AG04449 (cell line): ENCODE data around the gene LAT.
"Not testable (repeated sequence)": the region's sequence is repeated elsewhere in the genome, so short reads cannot be mapped to it uniquely, and the experiment has no call there.

Experiments
- CTCF ChIA-PET: fragments of 350-600 bp; formaldehyde crosslinking; extraction: SDS; loops from one replicate; lab custom pipeline; 2021; ENCODE audit warnings: antibody characterized with exemption; lab: Yijun Ruan, JAX
- POLR2A ChIA-PET: fragments of 400-600, 350-600 bp; formaldehyde crosslinking; extraction: SDS; loops from one replicate; lab custom pipeline; 2020; ENCODE audit warnings: antibody characterized with exemption, inconsistent platforms; lab: Yijun Ruan, JAX
- DNase-seq: peaks from one replicate; pipeline ENCODE4 v3.0.0-alpha.2; 2010; ENCODE audit warnings: low read depth, low spot score
- H3K4me3 ChIP-seq: 2 replicates; pipeline ENCODE4 v1.5.1; 2011; ENCODE audit warnings: low read depth, mild to moderate bottlenecking, control low read depth, low read length
- CTCF ChIP-seq: IDR thresholded peaks from one replicate; pipeline ENCODE4 v1.5.1; 2011; ENCODE audit warnings: mild to moderate bottlenecking, moderate library complexity, low read length, control low read depth, inconsistent platforms; ENCODE audit not compliant: insufficient read depth; ENCODE audit errors: missing control alignments

LAT gene

DNA sequence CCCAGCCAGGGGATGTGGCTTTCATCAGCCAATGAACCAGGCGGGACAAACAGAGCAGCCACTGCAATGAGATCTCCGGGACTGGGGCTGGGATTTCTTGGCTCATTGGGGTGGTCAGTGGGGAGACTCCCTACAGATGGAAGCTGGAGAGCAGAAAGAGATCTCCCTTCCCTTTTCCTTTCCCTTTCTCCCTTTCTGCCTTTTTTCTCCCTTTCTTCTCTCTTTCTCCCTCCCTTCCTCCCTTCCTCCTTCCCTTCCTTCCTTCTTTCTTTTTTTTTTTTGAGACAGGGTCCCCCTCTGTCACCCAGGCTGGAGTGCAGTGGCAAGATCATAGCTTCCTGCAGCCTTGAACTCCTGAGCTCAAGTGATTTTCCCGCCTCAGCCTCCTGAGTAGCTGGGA lies 14.0 kb downstream of the LAT start:
- no peak overlapping the region for H3K4me3 ChIP-seq
- DNase-seq: no peak
- ChIA-PET CTCF (interaction anchor here (0.9 to 1.2 kb wide), 2 partner anchors 10 to 11 kb away, joined by 3 to 4 read pairs; no protein-coding TSS in a partner anchor), POLR2A (no interaction called here)
- no peak for TF ChIP-seq CTCF

GRCh38 chr16:28999577-28999976 lies 14.7 kb downstream of the LAT start:
- CTCF ChIA-PET: interaction anchor here (0.9 to 1.2 kb wide), 2 partner anchors 10 to 12 kb away, joined by 3 to 4 read pairs; no protein-coding TSS in a partner anchor
- no peak for TF ChIP-seq CTCF
- POLR2A ChIA-PET: no interaction called here
- DNase-seq: no peak
- no peak overlapping the region for H3K4me3 ChIP-seq

GRCh38 chr16:29000019-29000418 lies 15.2 kb downstream of the LAT start:
- TF ChIP-seq CTCF: no peak
- ChIA-PET CTCF (interaction anchor here (1.2 kb wide), 1 partner anchor 13 kb away, joined by 4 read pairs; no protein-coding TSS in a partner anchor), POLR2A (no interaction called here)
- DNase-seq: no peak
- no peak overlapping the region for H3K4me3 ChIP-seq

- POLR2A ChIA-PET, CTCF ChIA-PET, DNase-seq, H3K4me3 ChIP-seq: not testable (repeated sequence)
Observed at GRCh38 chr16:29004496-29005139, 19.8 kb downstream of the LAT start.

DNA sequence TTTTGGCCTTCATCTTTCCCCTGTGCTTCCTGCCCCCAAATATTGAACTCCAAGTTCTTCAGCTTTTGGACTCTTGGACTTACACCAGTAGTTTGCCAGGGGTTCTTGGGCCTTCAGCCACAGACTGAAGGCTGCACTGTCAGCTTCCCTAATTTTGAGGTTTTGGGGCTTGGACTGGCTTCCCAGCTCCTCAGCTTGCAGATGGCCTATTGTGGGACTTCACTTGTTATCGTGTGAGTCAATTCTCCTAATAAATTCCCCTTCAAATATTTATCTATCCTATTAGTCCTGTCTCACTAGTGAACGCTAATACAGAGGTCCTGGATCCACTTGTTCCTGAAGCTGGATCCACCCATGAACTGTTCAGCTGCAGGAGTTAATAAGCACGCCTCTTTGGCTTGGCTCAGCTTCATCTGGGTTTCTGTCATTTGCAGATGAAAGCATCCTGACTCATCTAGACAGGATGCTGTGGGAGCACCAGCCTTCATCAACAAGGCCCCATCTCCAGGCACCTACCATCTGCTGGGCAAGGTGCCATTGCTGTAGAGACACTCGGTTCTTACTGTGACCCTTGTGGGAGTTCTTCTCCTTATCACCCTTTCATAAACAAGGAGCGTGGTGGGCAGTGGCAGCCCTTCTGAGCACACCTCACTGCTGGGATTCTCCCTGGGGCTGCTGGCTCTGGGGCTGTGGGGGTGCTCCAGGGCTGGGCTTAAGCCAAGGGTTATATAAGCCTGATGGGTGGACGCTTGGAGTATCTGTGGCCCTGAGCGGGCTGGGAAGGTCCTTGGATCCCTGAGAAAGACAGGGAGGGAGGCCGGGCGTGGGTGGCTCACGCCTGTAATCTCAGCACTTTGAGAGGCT lies 23.1 kb downstream of the LAT start:
- ChIA-PET CTCF (interaction anchor here (0.7 kb wide), 1 partner anchor 21 kb away, joined by 3 read pairs; no protein-coding TSS in a partner anchor), POLR2A (interaction anchor here (1.0 kb wide), 1 partner anchor 185 kb away, joined by 4 read pairs; the partner anchor contains the start of gene ATXN2L)
- no peak for TF ChIP-seq CTCF
- H3K4me3 ChIP-seq: no peak overlapping the region
- no peak for DNase-seq

DNA sequence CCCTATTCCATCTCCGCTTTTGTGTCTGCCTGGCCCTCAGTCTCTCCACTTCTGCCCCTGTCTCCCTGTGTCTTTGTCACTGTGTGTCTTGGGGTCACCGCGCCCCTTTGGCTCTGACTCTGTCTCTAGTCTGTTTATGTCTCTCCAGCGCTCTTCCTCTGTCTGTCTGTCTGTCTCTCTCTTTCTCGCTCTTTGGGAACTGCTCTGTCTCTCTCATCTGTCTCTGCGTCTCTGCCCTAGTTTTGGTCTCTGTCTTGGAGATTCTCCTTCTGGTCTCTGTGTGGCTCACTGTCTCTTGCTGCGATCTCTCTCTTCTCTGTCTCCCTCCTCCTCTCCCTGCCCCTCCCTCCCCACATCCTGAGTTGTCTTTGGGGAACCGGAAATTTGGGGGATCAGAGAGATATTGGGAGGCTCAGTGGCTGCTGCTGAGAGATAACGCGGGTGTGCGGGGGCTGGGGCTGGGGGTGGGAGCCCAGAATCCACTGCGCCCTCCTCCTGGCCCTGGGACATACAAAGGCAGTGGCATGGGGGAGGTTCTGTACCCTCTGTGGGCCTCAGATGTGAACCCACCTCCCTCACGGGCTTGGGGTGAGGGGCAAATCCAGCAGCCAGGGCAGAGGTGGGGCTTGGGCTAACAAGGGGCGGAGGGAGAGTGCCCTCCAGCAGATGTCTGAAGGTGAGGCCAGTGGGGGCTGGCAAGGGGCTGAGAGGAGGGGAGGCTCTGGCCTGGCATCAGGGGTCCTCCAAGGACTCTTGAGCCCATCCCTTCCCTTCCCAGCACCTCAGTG lies 24.4 kb downstream of the LAT start:
- DNase-seq: no peak
- H3K4me3 ChIP-seq: no peak overlapping the region
- ChIA-PET CTCF (interaction anchor here (1.3 kb wide), 1 partner anchor 10 kb away, joined by 3 read pairs; no protein-coding TSS in a partner anchor), POLR2A (no interaction called here)
- no peak for TF ChIP-seq CTCF
